GM12801 (cell line): ENCODE data around the gene TAB2.

ENCODE experiments used
- CTCF ChIP-seq: IDR thresholded peaks from one replicate; pipeline ENCODE4 v1.5.1; 2011; ENCODE audit warnings: control low read depth; ENCODE audit not compliant: insufficient read length; ENCODE audit errors: extremely low read depth

Gene TAB2

GRCh38 chr6:149392535-149392934 is 75.0 kb downstream of the TAB2 start:
- TF ChIP-seq CTCF: no peak

- TF ChIP-seq CTCF: no peak
Observed at GRCh38 chr6:149393002-149393679, 75.6 kb downstream of the TAB2 start.

- no peak for TF ChIP-seq CTCF
Observed at GRCh38 chr6:149395185-149395584, 77.7 kb downstream of the TAB2 start.

GRCh38 chr6:149397384-149397783 is 79.9 kb downstream of the TAB2 start:
- no peak for TF ChIP-seq CTCF

- TF ChIP-seq CTCF: no peak
Observed at GRCh38 chr6:149400050-149400449, 82.5 kb downstream of the TAB2 start, which contains the start of gene SUMO4. TSS of gene SUMO4 (plus strand) at chr6:149400262. CDS start at chr6:149400392, 130 bp downstream.

- TF ChIP-seq CTCF: no peak
Observed at GRCh38 chr6:149403534-149403933, 86.0 kb downstream of the TAB2 start.

GRCh38 chr6:149405823-149406765 is 88.6 kb downstream of the TAB2 start:
- TF ChIP-seq CTCF: no peak
